Measurements from ENCODE around the gene SEPTIN2. TPM values are rescaled to one million over a fixed set of nuclear protein-coding genes. Genes with fewer than 3 reads are reported as not detected.

SEPTIN2 gene
- total and polyA plus RNA-seq, 10 of the 15 experiments (the other 5 are each of a cell fraction or from before 2014, with no cell fraction given): 169 to 474 (median 269) TPM

DNA sequence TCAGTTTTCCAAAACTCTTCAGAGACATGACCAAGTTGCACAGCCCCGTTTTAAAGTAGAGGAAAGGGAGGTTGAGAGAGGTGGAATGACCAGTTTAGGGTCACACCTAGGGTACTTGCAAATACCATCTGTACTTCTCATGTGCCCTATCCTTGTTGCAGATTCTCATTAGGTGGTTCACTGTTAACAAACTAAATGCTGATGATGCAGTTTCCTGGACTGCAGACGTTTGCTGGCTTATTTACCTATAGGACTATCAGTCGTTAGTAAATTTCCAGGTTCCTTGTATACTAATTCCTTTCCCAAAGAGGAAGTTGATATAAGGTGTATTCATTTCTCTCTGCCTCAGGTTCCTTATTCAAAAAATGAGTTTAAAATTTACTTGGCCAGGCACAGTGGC is 41.8 kb downstream of the SEPTIN2 start:
- Histone ChIP-seq H3K4me1 (ENCODE audit: control insufficient read depth, insufficient read depth, low read length) (peaks cover 10% of the 10 kb centered on the region), H4K20me1 (ENCODE audit: control insufficient read depth, insufficient read depth) (no peaks in the 10 kb centered on the region), H3K4me2 (ENCODE audit: control insufficient read depth, insufficient read depth) (peak overlapping the region; percentile 88), H3K9ac (ENCODE audit: control insufficient read depth, insufficient read depth, low read length) (peak overlapping the region; percentile 80), H3K4me3 (peak overlapping the region; percentile 91), H3K36me3 (ENCODE audit: control insufficient read depth in 2 of 2, insufficient read depth in 2 of 2, low read length in 1 of 2) (peaks cover 5 to 9% of the 10 kb centered on the region in 2 experiments), H3K27ac (ENCODE audit: control insufficient read depth, insufficient read depth) (peak overlapping the region; percentile 64), H3K79me2 (ENCODE audit: control insufficient read depth, insufficient read depth, low read length) (peaks cover 54% of the 10 kb centered on the region), H3K27me3 (replicated peaks in 1 of 2; ENCODE audit: control insufficient read depth in 2 of 2, insufficient read depth in 2 of 2, low read length in 1 of 2) (no peaks in the 10 kb centered on the region), H2AFZ (ENCODE audit: control insufficient read depth, low read depth, low read length) (no peak overlapping the region), H3K9me3 (replicated peaks; ENCODE audit: control insufficient read depth, insufficient read depth, low read length) (no peaks in the 10 kb centered on the region)
- FAIRE-seq: no peak
- RAD21 ChIA-PET (ENCODE audit: unreplicated experiment): interaction anchor here (0.8 to 8.0 kb wide), 12 partner anchors 11 to 329 kb away, joined by 3 to 98 read pairs (median 5); partner anchors contain the start of gene DTYMK
- ATAC-seq: no peak
- no peak for DNase-seq (ENCODE audit: low read depth, low spot score)
- intact Hi-C loops (cut with micrococcal nuclease; ENCODE audit: unreplicated experiment) (loop anchor here (5.0 to 10.0 kb wide), 3 partner anchors 150 to 525 kb away; partner anchors contain the start of gene STK25), in situ Hi-C loops (cut with MboI) (no loop called here)
- TF ChIP-seq STAT3 (IDR thresholded peaks at IDR 0.05; ENCODE audit: low read depth, low read length) (no peak), TARDBP (IDR thresholded peaks at IDR 0.05; ENCODE audit: borderline replicate concordance) (no peak), PAX5 (IDR thresholded peaks at IDR 0.05; ENCODE audit: borderline replicate concordance, low read depth, low read length) (no peak), MTA3 (IDR thresholded peaks at IDR 0.05; ENCODE audit: borderline replicate concordance, low read length) (no peak), SRF (IDR thresholded peaks at IDR 0.05; ENCODE audit: low read depth in 2 of 2, low read length in 2 of 2) (no peak), HDAC2 (IDR thresholded peaks at IDR 0.05) (no peak), RAD21 (IDR thresholded peaks at IDR 0.05; ENCODE audit: insufficient read depth, low read depth, low read length) (no peak), POLR2AphosphoS2 (IDR thresholded peaks at IDR 0.05; ENCODE audit: low read depth, low read length) (no peak), POLR2A (IDR thresholded peaks at IDR 0.05; ENCODE audit: low read depth, low read length) (no peak), YBX1 (IDR thresholded peaks at IDR 0.05) (no peak), HDGF (IDR thresholded peaks at IDR 0.05) (no peak)
- TF ChIP-seq, protein P1, sequence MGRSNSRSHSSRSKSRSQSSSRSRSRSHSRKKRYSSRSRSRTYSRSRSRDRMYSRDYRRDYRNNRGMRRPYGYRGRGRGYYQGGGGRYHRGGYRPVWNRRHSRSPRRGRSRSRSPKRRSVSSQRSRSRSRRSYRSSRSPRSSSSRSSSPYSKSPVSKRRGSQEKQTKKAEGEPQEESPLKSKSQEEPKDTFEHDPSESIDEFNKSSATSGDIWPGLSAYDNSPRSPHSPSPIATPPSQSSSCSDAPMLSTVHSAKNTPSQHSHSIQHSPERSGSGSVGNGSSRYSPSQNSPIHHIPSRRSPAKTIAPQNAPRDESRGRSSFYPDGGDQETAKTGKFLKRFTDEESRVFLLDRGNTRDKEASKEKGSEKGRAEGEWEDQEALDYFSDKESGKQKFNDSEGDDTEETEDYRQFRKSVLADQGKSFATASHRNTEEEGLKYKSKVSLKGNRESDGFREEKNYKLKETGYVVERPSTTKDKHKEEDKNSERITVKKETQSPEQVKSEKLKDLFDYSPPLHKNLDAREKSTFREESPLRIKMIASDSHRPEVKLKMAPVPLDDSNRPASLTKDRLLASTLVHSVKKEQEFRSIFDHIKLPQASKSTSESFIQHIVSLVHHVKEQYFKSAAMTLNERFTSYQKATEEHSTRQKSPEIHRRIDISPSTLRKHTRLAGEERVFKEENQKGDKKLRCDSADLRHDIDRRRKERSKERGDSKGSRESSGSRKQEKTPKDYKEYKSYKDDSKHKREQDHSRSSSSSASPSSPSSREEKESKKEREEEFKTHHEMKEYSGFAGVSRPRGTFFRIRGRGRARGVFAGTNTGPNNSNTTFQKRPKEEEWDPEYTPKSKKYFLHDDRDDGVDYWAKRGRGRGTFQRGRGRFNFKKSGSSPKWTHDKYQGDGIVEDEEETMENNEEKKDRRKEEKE (IDR thresholded peaks at IDR 0.05): no peak
- TF ChIP-seq, protein P2, sequence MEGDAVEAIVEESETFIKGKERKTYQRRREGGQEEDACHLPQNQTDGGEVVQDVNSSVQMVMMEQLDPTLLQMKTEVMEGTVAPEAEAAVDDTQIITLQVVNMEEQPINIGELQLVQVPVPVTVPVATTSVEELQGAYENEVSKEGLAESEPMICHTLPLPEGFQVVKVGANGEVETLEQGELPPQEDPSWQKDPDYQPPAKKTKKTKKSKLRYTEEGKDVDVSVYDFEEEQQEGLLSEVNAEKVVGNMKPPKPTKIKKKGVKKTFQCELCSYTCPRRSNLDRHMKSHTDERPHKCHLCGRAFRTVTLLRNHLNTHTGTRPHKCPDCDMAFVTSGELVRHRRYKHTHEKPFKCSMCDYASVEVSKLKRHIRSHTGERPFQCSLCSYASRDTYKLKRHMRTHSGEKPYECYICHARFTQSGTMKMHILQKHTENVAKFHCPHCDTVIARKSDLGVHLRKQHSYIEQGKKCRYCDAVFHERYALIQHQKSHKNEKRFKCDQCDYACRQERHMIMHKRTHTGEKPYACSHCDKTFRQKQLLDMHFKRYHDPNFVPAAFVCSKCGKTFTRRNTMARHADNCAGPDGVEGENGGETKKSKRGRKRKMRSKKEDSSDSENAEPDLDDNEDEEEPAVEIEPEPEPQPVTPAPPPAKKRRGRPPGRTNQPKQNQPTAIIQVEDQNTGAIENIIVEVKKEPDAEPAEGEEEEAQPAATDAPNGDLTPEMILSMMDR (IDR thresholded peaks at IDR 0.05 in 2 of 3, conservative IDR thresholded peaks at IDR 0.05 in 1 of 3; ENCODE audit: control insufficient read depth in 2 of 3, extremely low read depth in 1 of 3, insufficient read depth in 1 of 3, low read depth in 3 of 3, low read length in 3 of 3): no peak
- CTCF ChIA-PET: interaction anchor here (0.9 to 4.8 kb wide), 10 partner anchors 11 to 521 kb away, joined by 3 to 88 read pairs (median 8); partner anchors contain the start of genes HDLBP and SEPTIN2
- 0% methylated on average over 3 of the region's 3 CpGs for WGBS (ENCODE audit: insufficient coverage, insufficient replicate concordance, low lambda C conversion rate, missing lambda C conversion rate)
- SMC1A ChIA-PET (ENCODE audit: uncharacterized antibody, unreplicated experiment): interaction anchor here (0.8 to 12.9 kb wide), 11 partner anchors 10 to 260 kb away, joined by 3 to 239 read pairs (median 8); no protein-coding TSS in a partner anchor
- POLR2A ChIA-PET: interaction anchor here (0.9 to 3.8 kb wide), 7 partner anchors 16 to 68 kb away, joined by 3 to 58 read pairs (median 6); partner anchors contain the start of genes HDLBP and SEPTIN2
- no TSS peak for BruUV-seq (replicated peaks)

Measured in GM12878 (cell line).